ENCODE measurements around the gene SNX18.
"Not testable (repeated sequence)": the region's sequence is repeated elsewhere in the genome, so short reads cannot be mapped to it uniquely, and the experiment has no call there.

SNX18 gene

DNA sequence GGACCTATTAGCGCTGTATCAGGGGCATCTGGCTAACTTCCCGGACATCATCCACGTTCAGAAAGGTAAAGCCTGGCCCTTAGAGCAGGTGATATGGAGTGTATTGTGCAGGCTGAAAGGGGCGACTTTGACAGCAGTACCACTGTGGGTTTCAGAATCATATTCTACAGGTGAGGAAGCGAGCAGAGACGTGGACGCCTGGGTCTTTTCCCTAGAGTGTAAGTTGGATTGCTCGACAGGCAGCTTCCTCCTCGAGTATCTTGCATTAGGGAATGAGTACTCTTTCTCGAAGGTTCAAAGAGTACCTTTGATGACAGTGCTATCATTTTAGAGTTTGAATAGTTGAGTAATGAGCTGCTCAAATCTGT, 1.9 kb downstream of the SNX18 start:
- no peak for DNase-seq (ENCODE audit: low spot score)

DNA sequence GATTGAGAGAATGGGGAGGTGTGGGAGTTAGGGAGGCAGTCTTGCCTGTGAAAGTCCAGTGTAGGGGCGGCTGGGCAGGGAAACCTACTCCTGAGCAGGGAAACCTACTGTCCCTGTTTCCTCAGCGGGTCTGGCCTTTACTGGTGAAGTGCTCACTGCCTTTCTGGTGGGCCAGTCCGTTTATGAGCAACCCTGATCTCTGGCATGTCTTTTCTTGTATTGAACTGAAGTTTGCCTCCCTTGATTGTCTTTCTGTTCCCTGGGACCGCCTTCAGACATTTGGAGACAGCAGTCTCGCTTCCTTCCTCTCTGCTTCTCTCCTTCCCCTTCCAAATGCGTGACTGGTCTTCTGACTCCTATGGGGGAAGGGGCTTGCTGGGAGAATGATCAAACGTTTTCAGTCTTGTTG, 2.9 kb downstream of the SNX18 start:
- DNase-seq (ENCODE audit: low spot score) = peak; percentile 29

GRCh38 chr5:54520940-54521339, 3.4 kb downstream of the SNX18 start:
- no peak for DNase-seq (ENCODE audit: low spot score)

- DNase-seq (ENCODE audit: low spot score) = no peak
These were observed 4.4 kb downstream of the SNX18 start for GRCh38 chr5:54521856-54522479.

DNA sequence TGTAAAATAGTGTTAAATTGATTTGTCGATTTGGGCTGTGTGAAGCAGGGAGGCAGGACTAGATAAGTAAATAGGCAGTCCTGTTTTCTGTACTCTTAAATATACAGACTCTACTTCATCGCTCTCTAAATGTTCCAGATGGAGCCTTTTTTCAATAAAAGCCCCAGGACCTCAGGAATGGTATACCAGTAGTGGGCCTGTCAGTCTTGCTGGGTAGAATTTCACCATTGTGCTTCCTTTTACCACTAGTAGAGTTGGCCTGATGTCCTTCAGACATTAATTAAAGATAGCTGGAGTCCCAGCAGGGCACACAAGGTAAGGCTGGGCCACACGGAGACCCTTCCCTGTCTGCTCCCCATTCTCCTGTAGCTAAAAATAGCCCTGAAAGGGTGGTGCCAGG, 6.0 kb downstream of the SNX18 start:
- no peak for DNase-seq (ENCODE audit: low spot score)

- DNase-seq (ENCODE audit: low spot score) = no peak
These were observed 6.5 kb downstream of the SNX18 start for GRCh38 chr5:54524082-54524481.

DNA sequence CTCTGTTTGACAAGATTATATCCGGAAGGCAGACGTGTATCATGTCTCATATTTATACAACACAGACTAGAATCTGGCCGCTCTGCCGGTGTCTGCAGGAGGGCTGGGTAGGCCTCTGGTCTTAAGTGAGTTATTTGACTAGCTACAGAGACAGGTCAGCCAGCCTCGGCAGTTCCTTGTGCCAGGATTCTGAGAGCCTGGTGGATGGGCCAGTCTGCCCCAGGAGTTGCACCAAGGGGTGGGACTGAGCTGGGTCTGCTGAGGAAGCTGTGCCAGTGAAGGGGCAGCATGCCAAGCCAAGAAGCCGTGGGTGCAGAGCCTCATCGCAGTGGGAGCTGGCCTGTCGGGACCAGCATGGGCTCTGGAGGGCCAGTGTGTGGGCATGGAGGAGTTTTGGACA, 7.1 kb downstream of the SNX18 start:
- DNase-seq (ENCODE audit: low spot score) = no peak

DNA sequence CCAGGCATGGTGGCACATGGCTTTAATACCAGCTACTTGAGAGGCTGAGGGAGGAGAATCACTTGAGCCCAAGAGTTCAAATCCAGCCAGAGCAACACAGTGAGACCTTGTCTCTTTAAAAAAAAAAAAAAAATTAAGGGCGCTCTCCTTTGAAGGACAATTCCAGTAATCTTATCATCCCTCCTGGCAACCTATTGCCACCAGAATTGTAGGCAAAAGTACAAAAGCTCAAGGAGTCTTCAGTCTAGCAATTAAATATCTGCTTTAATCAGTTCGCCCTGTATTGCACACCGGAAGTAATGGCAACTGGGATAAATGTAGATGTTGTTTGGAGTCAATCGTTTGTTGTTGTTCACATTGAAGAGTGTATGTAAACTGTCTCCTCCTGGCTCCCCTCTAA, 7.7 kb downstream of the SNX18 start:
- no peak for DNase-seq (ENCODE audit: low spot score)

- DNase-seq (ENCODE audit: low spot score) = no peak
These were observed 8.1 kb downstream of the SNX18 start for GRCh38 chr5:54525692-54526091.

GRCh38 chr5:54526604-54527288, 9.2 kb downstream of the SNX18 start:
- DNase-seq (ENCODE audit: low spot score) = no peak

DNA sequence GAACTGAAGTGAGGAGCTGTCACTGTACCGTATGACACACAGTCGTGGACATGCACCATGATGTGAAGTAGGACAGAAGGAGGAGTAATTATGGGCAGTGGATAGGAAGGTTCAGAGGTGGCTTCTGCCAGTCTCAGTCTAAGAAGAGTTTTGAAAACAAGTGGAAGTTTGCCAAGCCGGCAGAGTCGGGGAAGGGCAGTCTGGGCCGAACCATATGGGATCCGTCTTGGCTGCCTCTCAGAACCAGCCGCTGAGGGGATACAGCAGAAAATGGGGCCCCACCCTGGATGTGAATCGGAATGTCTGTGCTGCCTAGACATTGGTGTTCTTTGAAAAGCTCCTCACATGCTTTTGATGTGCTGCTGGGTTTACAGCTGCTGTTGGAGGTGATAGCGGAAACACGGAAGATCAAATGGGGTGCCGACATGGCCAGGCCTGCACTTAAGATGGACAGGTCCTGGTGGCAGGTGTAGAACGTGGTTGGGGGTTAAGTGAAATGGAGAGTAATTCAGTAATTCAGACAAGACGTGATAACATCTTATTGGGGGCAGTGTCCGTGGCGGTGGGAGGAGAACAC, 11.2 kb downstream of the SNX18 start:
- DNase-seq (ENCODE audit: low spot score) = no peak

GRCh38 chr5:54529565-54529964, 12.0 kb downstream of the SNX18 start:
- DNase-seq (ENCODE audit: low spot score) = no peak

GRCh38 chr5:54531546-54531945, 14.0 kb downstream of the SNX18 start:
- DNase-seq (ENCODE audit: low spot score) = peak; percentile 63

DNA sequence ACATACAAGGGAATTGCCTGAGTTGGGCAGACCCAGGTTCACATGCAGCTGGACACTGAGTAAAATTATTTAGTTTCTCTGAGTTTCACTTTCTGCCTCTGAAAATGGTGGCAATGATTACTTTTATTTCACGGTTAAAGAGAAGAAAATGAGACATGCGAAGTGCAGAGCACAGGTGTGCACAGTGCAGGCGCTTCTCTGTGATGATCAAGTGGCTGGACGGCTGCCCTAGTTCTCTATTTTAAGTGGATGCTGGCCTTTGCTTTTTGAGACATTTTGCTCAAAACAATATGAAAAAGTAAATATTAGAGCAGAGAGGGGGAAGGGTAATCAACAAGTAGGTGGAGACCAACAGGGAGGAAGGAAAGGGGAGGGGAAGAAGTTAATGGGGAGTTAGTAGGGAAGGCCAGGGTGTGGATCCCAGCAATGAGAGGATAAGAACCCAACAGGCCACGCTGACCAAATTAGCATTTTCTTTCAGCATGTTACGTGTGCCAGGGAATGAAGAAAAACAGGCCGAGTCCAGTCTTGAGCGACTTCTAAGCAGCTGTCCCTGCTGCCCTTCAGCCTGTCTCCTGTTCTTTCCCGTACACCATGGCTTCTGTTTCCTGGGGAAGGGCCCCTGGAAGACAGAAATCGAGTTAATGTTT, 16.1 kb downstream of the SNX18 start:
- peak; percentile 13 for DNase-seq (ENCODE audit: low spot score)

- no peak for DNase-seq (ENCODE audit: low spot score)
These were observed 16.8 kb downstream of the SNX18 start for GRCh38 chr5:54534191-54535004.

DNA sequence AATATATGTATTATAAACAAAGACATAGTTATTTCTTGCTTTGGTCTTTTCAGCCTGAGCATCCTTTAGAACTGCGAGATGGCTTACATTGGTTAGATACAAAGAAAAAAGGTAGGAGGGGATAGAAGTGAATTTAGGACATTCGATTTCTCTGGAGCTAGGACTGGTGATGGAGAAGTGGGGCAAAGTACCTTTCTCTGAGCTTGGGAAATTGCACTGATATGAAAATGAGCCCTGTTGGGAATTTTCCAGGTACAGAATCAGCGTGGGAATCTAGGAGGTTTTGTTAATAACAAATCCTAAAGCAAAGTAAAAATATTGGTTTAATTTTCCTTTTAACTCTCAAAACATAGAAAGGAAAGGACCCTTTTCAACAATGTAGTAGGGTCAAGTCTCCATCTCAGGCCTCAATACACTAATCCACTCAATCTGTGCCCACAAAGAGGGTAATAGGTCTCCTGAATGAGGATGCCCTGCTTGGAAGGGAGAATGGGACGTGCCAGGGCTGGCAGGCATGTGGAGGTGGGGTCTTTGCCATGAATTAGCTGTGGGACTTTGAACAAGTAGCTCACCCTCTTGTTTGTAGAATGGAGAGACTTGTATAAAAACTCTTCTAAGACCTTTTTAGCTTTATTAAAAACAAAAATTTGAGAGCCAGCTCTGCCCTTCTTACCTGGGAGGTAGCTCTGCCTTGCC, 17.7 kb downstream of the SNX18 start:
- no peak for DNase-seq (ENCODE audit: low spot score)

- DNase-seq (ENCODE audit: low spot score) = not testable (repeated sequence)
These were observed 18.8 kb downstream of the SNX18 start for GRCh38 chr5:54536375-54536774.

DNA sequence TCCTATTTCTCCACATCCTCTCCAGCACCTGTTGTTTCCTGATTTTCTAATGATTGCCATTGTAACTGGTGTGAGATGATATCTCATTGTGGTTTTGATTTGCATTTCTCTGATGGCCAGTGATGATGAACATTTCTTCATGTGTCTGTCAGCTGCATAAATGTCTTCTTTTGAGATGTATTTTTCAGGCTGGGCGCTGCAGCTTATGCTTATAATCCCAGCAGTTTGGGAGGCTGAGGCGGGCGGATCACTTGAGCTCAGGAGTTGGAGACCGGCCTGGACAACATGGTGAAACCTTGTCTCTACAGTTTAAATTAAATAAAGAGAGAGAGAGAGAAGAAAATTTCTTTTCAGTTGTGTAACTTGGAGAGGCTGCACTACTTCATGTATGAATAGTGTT, 19.3 kb downstream of the SNX18 start:
- not testable (repeated sequence) for DNase-seq (ENCODE audit: low spot score)

GRCh38 chr5:54537725-54538124, 20.2 kb downstream of the SNX18 start:
- DNase-seq (ENCODE audit: low spot score) = no peak

- DNase-seq (ENCODE audit: low spot score) = no peak
These were observed 20.6 kb downstream of the SNX18 start for GRCh38 chr5:54538156-54538555.

DNA sequence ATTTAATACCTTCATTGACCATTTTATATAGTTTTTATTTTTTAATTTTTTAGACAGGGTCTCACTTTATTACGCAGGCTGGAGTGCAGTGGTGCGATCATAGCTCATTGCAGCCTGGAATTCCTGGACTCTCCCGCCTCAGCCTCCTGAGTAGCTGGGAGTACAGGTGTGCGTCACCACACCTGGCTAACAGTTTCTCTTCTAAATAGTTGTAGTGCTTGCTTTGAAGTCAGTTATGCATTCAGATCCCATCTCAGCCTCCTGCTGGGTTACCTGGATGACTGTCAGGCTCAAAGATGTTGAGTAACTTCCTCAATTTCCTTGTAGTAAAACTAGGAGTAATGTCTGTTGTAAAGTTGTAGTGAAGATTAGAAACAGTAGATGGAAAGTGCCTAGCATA, 21.4 kb downstream of the SNX18 start:
- no peak for DNase-seq (ENCODE audit: low spot score)

- DNase-seq (ENCODE audit: low spot score) = no peak
These were observed 22.7 kb downstream of the SNX18 start for GRCh38 chr5:54540286-54540685.

Measured in kidney tubule cell (primary cell).